Measurements from ENCODE around the gene STK31.
"Not testable (repeated sequence)": the region's sequence is repeated elsewhere in the genome, so short reads cannot be mapped to it uniquely, and the experiment has no call there.

The STK31 gene

DNA sequence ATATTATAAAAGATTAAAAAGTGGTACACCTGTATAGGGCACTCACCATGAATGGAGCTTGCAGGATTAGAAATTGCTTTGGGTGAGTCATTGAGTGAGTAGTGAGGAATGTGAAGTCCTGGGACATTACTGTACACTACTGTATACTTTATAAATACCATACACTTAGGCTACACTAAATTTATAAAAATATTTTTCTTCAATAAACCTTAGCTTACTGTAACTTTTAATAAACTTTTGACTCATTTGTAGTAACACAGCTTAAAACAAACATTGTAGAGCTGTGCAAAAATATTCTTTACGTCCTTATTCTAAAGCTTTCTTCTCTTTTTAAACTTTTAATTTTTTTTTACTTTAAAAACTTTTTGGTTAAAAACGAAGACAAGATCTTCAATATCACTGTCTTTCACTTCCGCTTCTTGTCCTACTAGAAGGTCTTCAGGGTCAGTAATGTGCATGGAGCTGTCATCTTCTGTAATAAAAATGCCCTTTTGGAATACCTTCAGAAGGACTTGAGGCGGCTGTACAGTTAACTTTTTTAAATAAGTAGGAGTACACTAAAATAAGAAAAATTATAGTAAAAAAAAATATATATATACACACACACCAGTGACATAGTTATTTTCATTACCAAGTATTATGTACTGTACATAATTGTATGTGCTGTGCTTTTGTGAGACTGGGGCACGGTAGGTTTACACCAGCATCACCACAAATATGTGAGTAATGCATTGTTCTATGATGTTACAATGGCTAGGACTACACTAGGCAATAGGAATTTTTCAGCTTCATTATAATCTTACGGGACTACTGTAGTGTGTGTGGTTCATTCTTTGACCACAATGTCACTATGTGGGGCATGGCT, 3.5 kb downstream of the STK31 start:
- DNase-seq (ENCODE audit: low spot score): no peak

DNA sequence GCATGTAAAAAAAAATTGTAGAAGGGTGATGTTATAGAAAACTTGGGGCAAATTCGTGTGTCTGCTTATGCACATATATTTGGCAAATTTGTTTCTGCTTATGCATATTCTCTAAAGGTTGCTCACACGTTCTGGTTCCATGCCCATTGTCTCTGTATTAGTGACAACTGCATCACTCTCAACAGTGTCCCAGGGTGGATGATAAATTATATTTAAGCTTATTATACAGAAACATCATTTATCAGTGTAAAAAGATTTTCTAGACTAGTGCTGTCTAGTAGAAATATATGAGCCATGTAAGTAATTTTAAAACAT, 4.1 kb downstream of the STK31 start:
- DNase-seq (ENCODE audit: low spot score): no peak

DNA sequence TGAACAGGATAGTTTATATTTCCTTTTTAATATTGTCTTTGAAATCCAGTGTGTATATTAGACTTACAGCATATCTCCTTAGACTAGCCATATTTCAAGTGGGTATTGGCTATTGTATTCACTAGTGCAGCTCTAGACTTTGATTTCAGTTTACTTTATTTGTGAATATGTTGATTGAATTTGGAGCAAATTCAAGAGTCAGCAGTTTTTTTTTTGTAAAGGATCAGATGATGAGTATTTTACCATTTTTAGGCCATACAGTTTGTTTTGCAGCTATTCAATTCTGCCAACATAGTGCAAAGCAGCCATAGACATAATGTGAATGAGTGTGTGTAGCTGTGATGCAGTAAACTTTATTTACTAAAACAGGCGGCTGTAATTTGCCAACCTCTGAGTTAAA, 4.6 kb downstream of the STK31 start:
- DNase-seq (ENCODE audit: low spot score): no peak

DNA sequence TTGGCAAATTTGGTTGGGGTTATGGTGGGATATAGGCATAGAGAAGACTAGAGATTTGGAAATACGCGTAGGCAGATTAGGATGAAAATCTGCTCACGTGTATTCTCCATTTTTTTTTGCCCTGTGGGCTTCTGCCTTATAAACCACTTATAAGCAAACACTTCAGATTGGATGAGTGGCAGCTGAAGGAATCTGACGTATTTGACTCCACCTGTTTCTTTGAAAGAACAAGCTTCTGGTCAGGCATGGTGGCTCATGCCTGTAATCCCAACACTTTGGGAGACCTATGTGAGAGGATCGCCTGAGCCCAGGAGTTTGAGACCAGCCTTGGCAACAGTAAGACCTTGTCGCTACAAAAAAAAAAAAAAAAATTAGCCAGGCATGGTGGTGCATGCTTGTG, 5.1 kb downstream of the STK31 start:
- no peak for DNase-seq (ENCODE audit: low spot score)

DNA sequence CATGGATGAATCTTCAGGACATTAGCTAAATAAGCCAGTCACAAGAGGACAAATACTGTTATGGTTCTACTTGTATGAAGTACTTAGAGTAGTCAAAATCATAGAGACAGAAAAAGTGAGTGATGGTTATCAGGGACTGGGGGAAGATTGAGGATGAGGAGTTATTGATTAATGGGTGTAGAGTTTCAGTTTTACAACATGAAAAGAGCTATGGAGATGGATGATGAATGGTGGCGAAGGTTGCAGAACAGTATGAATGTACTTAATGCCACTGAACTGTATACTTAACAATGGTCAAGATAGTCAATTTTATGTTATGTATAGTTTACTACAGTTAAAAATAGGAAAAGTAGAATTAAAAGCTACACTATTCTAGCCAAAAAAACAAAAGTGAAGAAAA, 7.8 kb downstream of the STK31 start:
- DNase-seq (ENCODE audit: low spot score): no peak

DNA sequence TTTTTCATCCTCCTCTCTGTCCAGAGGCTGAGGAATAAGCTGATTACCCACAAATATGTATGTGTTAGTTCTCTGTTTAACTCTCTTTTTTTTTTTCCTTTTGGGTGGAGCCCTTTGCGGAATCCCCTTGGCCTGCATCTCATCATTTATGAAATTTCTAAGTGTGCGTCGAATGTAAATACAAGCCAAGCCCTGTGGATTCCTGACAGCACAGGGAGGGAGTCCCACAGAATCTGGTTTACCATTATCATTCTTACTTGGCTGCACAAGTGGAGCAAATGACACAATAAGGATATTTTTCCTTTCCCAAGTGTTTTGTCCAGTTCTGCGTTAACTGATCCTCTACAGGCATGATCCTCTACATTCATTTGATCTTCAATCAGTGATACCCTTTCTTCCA, 11.4 kb downstream of the STK31 start:
- no peak for DNase-seq (ENCODE audit: low spot score)

DNA sequence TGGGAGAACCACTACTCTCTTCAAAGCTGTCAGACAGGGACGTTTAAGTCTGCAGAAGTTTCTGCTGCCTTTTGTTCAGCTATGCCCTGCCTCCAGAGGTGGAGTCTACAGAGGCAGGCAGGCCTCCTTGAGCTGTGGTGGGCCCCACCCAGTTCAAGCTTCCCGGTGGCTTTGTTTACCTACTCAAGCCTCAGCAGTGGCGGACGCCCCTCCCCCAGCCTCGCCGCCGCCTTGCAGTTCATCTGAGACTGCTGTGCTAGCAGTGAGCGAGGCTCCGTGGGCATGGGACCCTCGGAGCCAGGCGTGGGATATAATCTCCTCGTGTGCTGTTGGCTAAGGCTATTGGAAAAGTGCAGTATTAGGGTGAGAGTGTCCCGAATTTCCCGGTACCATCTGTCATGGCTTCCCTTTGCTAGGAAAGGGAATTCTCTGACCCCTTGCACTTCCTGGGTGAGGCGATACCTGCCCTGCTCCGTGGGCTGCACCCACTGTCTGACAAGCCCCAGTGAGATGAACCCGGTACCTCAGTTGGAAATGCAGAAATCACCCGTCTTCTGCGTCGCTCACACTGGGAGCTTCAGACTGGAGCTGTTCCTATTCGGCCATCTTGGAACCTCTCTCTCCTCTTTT, 12.7 kb downstream of the STK31 start:
- DNase-seq (ENCODE audit: low spot score): not testable (repeated sequence)

DNA sequence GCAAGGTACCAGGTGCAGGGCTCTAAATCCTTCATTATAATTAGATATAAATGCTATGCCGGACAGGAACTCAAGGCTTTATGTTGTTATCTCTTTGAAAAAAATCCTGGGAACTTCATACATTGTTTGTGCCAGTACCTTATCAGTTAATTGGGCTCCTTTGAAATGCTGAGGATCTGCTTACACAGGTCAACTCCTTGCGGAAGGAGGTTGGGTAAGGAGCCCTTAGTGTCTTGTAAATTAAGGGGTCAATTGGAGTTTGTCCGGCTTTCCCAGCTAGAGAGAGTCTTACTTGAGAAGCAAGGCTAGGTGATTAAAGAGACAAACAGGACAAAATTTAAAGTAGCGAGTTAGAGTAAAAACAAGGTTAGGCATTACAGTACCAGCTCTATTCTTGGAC, 14.1 kb downstream of the STK31 start:
- DNase-seq (ENCODE audit: low spot score): not testable (repeated sequence)

DNA sequence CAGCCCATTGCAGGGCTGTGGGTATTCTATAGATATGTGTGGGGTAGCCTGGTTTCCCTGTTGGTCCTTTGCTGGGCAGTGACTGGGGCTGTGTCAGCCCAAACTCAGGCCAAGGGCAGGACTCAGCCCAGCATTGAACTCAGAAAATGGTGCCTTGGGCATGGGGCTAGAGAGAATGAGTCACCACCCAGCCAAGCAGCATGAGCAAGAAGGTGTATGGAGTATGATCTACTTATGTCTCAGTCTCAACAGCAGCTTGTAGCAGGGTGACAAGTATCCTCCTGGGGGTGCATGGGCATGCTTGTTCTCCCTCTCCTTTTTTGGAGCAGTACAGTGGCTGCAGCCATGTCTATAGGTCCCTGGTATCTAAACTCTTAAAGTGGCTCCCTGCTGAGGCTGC, 32.0 kb downstream of the STK31 start:
- DNase-seq (ENCODE audit: low spot score): no peak

DNA sequence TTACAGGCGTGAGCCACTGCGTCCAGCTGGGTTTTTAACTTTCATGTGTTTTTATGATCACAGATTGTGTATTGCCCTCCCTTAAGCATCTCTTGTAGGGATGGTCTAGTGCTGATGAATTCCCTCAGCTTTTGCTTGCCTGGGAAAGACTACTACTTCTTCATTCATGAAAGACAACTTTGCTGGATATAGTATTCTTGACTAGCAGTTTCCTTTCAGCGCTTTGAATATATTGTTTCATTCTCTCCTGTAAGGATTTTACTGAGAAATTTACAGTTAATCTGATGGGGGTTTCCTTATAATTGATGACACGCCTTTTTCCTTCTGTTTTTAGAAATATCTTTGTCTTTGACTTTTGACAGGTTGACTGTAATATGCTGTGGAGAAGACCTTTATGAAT, 33.2 kb downstream of the STK31 start:
- DNase-seq (ENCODE audit: low spot score): no peak

DNA sequence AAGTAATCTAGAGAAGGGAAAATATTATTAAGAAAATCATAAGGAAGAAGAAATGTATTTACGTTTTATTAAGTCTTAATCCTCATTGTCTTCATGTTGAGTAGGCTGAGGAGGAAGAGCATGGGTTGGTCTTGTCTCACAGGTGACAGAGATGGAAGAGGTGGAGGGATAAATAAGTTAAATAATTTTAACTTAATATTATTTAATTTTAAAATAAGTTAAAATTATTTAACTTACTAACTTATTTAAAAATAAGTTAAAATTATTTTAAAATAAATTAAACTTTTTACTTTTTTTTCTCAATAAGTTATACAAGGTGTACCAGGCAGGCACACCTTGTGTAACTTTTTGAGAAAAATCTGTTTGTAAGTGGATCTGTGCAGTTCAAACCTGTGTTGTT, 36.6 kb downstream of the STK31 start:
- DNase-seq (ENCODE audit: low spot score): no peak

DNA sequence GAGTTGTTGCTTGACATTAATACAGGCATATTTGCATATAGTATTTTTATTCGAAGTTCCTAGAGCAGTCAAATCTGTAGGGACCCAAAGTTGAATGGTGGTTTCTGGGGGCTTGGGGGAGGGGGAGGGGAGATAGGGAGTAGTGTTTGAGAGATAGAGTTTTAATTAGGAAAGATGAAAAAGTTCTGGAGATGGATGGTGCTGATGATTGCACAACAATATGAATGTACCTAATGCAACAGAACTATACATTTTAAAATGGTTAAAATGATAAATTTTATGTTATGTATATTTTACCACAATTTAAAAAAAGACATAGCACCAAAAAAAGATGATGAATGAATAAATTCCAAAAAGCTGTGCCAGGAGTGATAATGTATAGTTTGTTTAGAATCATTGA, 41.8 kb downstream of the STK31 start:
- no peak for DNase-seq (ENCODE audit: low spot score)

DNA sequence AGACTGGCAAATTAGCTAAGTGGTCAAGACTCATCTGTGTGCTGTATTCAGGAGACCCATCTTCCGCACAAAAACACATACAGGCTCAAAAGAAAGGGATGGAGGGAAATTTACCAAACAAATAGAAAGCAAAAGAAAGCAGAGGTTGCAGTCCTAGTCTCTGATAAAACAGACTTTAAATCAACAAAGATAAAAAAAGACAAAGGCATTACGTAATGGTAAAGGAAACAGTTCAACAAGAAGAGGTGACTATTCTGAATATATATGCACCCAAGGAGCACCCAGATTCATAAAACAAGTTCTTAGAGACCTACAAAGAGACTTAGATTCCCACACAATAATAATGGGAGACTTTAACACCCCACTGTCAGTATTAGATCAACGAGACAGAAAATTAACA, 48.8 kb downstream of the STK31 start:
- DNase-seq (ENCODE audit: low spot score): not testable (repeated sequence)

DNA sequence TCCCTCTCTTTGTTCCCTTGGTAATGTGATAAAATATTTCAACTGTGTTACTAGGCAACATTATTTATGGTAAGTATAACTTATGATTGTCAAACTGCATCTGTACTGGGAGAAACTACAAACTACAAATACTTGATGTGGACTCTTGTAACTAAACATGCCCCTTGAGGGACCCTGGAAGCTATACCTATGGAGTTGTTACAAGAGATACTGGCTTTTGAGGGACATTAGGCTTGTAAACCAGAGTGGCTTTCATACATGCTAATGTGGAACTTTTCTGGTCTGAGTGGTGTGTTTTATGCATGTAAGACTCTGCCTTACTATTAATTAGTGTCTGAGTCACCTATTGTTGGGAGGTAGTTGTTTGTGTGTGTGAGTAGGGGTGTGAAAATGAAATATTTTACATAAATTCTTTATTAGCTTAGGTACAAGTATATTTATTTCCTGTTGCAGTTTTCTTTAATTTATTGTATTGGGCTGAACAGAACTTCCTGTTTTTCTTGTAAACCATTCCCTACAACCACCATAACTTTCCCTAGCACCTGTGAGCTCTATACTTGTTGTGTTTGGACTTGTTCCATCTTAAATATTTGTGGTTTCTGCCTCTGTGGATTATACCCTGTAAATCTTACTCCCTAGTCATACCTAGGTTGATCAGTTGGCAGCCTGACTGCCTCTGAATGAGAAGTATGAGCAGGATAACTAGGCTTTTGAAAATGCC, 49.8 kb downstream of the STK31 start:
- DNase-seq (ENCODE audit: low spot score): no peak

DNA sequence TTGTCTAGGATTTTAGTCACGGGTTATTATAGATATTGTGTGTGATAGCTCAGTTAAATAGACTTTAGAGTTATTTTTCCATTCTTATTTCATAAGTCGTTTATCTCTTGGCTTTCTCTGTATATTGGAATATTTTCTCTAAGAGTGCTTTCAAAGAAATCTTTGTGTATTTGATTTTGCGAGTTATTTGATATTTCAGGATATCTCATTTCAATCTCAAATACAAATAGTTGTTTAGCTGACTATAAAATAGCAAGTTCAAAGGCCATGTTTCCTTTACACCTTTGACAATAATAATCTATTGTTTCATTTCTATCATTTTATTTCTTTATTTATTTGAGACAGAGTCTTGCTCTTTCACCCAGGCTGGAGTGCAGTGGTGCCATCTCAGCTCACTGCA, 55.9 kb downstream of the STK31 start:
- DNase-seq (ENCODE audit: low spot score): no peak

DNA sequence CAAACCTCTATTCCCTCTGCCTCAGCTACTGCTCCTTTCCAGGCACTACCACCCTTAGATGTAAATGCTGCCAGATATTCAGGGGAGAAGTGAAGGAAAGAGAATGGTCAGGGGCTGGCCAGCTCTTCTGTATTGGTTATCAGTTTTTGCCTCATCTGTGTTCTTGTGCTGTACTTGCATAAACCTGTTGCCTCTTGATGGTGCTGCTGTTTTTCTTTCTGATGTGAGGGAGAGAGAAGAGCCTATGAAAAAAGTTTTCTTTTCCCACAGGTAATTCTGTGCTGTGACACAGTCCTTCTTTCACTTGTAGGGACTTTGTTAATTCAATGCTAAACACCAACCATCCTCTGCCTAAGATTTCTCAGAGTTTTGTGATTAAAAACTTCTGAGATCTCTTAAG, 57.5 kb downstream of the STK31 start:
- DNase-seq (ENCODE audit: low spot score): no peak

DNA sequence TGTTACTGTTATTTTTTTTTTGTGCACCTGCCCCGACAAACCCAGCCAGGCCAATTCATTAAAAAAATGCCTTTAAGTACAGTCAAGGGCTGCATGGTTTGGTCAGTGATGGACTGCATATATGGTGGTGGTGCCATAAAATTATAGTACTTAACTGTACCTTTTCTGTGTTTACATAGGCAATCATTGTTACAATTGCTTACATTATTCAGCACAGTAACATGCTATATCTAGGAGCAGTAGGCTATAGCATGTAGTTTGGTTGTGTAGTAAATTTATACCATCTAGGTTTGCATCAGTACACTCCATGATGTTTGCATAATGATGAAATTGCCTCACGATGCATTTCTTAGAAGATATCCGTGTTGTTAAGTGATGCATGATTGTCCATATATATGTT, 58.0 kb downstream of the STK31 start:
- no peak for DNase-seq (ENCODE audit: low spot score)

DNA sequence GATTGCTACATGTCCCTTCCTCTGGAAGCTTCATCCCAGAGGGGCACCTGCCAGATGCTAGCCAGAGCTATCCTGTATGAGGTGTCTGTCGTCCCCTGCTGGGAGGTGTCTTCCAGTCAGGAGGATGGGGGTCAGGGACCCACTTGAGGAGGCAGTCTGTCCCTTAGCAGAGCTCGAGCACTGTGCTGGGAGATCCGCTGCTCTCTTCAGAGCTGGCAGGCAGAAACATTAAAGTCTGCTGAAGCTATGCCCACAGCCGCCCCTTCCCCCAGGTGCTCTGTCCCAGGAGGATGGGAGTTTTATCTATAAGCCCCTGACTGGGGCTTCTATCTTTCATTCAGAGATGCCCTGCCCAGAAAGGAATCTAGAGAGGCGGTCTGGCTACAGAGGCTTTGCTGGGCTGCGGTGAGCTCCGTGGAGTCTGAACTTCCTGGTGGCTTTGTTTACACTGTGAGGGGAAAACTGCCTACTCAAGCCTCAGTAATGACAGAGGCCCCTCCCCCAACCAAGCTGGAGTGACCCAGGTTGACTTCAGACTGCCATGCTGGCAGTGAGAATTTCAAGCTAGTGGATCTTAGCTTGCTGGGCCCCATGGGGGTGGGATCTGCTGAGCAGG, 69.3 kb downstream of the STK31 start:
- not testable (repeated sequence) for DNase-seq (ENCODE audit: low spot score)

DNA sequence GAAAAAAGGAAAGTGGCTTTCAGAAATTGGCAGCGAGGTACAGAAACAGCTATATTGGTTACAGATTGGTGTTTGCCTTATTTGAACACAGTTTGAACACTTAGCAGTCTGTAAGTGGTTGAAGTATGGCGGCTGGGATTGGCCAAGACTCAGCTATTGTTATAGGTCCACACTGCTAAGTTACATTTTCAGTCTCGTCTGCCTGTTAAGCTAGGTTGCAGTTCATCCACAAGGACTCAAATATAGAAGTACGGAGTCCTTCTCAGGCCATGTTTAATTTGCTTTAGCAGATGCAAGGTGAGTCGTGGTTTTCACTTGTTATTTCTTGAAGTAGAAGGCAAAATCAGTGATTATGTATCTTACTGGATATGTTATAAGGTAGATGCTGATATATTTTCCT, 73.1 kb downstream of the STK31 start:
- no peak for DNase-seq (ENCODE audit: low spot score)

DNA sequence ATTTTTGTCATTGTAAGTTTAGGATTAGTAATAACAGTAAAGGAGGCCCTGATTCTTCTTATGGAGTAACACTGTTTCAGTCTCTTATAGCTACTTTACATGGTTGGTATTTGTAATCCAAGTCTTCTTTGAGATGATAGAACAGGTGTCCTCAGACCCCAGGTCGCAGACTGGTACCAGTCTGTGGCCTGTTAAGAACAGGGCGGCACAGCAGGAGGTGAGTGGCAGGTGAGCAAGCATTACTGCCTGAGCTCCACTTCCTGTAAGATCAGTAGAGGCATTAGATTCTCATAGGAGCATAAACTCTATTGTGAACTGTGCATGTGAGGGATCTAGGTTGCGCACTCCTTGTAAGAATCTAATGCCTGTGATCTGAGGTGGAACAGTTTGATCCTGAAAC, 77.3 kb downstream of the STK31 start:
- no peak for DNase-seq (ENCODE audit: low spot score)

DNA sequence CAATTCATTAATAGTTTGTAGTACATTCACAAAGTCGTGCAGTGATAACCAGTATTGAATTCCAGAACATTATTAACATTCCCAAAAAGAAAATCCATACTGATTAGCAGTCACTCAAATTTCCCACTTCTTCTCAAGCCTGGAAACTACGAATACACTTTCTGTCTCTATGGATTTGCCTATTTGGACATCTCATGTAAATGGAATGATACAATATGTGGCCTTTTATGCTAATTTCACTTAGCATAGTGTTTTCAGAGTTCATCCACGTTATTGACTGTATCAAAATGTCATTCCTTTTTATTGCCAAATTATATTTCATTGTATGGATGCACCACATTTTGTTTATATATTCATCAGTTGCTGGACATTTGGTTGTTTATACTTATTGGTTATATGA, 78.8 kb downstream of the STK31 start:
- DNase-seq (ENCODE audit: low spot score): no peak

DNA sequence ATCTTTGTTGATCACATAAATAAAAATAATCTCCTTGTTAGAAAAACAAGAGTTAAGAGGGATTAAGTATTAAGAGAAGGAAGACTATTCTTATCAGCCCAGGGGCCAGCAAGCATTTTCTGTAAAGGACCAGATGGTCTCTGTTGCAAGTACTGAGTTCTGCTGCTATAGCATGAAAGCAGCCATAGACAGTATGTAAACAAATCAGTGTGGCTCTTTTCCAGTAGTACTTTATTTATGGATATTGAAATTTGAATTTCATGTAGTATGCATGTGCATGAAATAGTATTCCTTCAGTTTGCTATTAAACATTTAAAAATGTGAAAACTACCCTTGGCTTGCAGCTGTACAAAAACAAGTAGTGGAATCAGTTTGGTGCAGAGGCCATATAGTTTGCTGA, 81.7 kb downstream of the STK31 start:
- no peak for DNase-seq (ENCODE audit: low spot score)

All from germinal center (tissue), 1 donor.